PFSK-1 (cell line): ENCODE measurements around the gene CREM.

Source experiments
- FOXP2 ChIP-seq: optimal IDR thresholded peaks from 2 replicates; pipeline ENCODE3; 2011; ENCODE audit warnings: borderline replicate concordance, control low read depth, inconsistent platforms; ENCODE audit not compliant: insufficient read depth; ENCODE audit errors: extremely low read length, extremely low read depth
- POLR2AphosphoS5 ChIP-seq: IDR thresholded peaks from 2 replicates; pipeline ENCODE4 v1.6.1; 2012; ENCODE audit warnings: low read depth, mild to moderate bottlenecking, control low read depth, low read length, moderate library complexity
- SIN3A ChIP-seq: IDR thresholded peaks from 2 replicates; pipeline ENCODE4 v1.6.1; 2012; ENCODE audit warnings: mild to moderate bottlenecking, low read length, moderate library complexity, borderline replicate concordance; ENCODE audit not compliant: insufficient read depth
- TAF1 ChIP-seq: IDR thresholded peaks from 2 replicates; pipeline ENCODE4 v1.6.1; 2012; ENCODE audit warnings: low read length, control low read depth, borderline replicate concordance; ENCODE audit not compliant: insufficient read depth
- TF ChIP-seq, protein P1 (sequence below), 2 experiments: IDR thresholded peaks; 2 replicates each; pipeline versions ENCODE4 v1.6.1 to v1.8.0; 2011 to 2012; ENCODE audit warnings: low read depth in 2 of 2, low read length in 2 of 2, control low read depth in 1 of 2, inconsistent platforms in 1 of 2, mild to moderate bottlenecking in 1 of 2, moderate library complexity in 1 of 2; ENCODE audit not compliant: insufficient read depth in 1 of 2

DNA sequence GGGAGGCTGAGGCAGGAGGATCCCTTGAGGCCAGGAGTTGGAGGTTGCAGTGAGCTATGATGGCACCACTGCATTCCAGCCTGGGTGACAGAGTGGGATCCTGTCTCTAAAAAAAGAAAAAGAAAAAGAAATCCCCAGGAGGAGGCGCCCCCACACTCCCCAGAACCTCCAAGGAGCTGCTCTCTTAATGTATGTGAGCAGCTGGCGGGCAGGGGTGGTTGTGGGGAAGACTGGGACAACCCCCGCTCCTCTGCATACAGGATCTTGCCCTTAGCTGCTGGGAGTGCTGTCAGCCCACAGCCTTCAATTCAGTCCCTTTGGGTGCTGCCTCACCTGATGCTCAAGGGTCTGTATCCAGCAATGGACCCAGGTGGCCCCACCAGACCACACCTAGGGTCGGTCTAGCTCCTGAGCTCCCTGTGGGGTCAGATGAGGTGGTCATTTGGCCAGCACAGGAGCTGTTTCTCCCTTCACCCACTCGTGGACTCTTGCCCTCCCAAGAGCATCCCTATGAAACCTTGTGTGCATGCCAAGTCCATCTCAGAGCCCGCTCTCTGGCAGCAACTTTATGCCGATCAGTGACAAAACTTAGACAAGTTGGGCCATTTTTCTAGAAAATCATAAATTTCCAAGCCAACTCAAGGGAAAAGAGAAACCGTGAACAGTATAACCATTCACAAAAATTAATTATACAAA is 97.5 kb downstream of the CREM start:
- TF ChIP-seq, protein P1, sequence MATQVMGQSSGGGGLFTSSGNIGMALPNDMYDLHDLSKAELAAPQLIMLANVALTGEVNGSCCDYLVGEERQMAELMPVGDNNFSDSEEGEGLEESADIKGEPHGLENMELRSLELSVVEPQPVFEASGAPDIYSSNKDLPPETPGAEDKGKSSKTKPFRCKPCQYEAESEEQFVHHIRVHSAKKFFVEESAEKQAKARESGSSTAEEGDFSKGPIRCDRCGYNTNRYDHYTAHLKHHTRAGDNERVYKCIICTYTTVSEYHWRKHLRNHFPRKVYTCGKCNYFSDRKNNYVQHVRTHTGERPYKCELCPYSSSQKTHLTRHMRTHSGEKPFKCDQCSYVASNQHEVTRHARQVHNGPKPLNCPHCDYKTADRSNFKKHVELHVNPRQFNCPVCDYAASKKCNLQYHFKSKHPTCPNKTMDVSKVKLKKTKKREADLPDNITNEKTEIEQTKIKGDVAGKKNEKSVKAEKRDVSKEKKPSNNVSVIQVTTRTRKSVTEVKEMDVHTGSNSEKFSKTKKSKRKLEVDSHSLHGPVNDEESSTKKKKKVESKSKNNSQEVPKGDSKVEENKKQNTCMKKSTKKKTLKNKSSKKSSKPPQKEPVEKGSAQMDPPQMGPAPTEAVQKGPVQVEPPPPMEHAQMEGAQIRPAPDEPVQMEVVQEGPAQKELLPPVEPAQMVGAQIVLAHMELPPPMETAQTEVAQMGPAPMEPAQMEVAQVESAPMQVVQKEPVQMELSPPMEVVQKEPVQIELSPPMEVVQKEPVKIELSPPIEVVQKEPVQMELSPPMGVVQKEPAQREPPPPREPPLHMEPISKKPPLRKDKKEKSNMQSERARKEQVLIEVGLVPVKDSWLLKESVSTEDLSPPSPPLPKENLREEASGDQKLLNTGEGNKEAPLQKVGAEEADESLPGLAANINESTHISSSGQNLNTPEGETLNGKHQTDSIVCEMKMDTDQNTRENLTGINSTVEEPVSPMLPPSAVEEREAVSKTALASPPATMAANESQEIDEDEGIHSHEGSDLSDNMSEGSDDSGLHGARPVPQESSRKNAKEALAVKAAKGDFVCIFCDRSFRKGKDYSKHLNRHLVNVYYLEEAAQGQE (IDR thresholded peaks at IDR 0.05; ENCODE audit: insufficient read depth in 1 of 2, low read depth in 2 of 2, low read length in 2 of 2) = no peak
- TF ChIP-seq SIN3A (no peak), POLR2AphosphoS5 (no peak), FOXP2 (no peak), TAF1 (no peak)
